GM19467 (cell line): ENCODE results near the gene PRTN3.

Experiments
- ATAC-seq: cut with Tn5 transposase; IDR thresholded peaks from one replicate; pipeline ENCODE4 v1.9.1; 2021; ENCODE audit warnings: mild to moderate bottlenecking, moderate library complexity; ENCODE audit not compliant: unreplicated experiment

The PRTN3 gene

GRCh38 chr19:892894-893689 is 52.3 kb downstream of the PRTN3 start, which contains the start of the genes MED16 and RNU6-9:
Gene MED16 (minus strand): TSS chr19:893187. CDS start chr19:891131, 2,056 bp downstream.
Gene RNU6-9 (plus strand): TSS chr19:893484.
- ATAC-seq = peak; percentile 59

GRCh38 chr19:896434-896833 is 55.6 kb downstream of the PRTN3 start:
- no peak for ATAC-seq

- ATAC-seq = no peak
These were observed 56.2 kb downstream of the PRTN3 start for GRCh38 chr19:896999-897398.

- no peak for ATAC-seq
These were observed 56.7 kb downstream of the PRTN3 start for GRCh38 chr19:897442-898039.
